ENCODE data around the gene ACTN4. TPM values are rescaled to one million over a fixed set of nuclear protein-coding genes. Genes with fewer than 3 reads are reported as not detected.

The ACTN4 gene
- polyA plus RNA-seq, 2 of the 4 experiments (the other 2 are of a cell fraction): 605 to 967 TPM

DNA sequence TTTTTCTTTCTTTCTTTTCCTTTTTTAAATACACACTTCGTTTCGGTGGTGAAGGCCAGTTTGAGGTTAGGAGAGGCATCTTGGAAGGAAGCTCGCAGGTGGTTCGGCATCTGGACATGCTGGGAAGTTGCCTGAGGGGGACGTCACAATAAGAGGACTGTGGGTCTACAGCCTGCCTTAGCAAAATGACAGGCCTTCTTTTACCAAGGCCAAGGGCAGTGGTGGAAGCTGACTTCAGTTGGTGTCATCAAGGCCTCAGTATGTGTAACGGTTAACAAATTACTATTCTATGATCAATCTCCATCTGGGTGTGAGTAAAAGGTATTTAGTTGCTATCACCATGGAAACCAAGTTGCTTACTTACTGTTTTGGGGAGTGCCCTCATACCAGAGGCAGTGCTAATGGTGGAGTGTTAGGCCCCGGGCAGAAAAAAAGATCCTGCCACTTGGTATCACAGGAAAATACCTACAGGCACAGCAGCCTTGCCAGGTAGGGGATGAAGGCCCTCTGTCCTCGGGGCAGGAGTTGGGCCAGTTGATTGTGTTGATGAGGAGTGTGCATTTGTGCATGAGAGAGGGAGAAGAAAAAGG lies 10.3 kb downstream of the ACTN4 start:
- ATAC-seq (peak; percentile 65 to 70), DNase-seq (ENCODE audit: low read depth in 1 of 2, low spot score in 1 of 2) (peak; percentile 95 to 96), FAIRE-seq (no peak)
- 8% methylated on average over 8 of the region's 8 CpGs for WGBS (ENCODE audit: missing lambda C conversion rate)
- Histone ChIP-seq H3K9me3 (no peaks in the 10 kb centered on the region), H3K27ac (peak overlapping the region; percentile 87 to 91), H3K4me3 (peak overlapping the region; percentile 12), H3K4me2 (peak overlapping the region; percentile 83), H3K4me1 (peaks cover 98% of the 10 kb centered on the region)
- POLR2A ChIA-PET: interaction anchor here (0.8 to 4.6 kb wide), 6 partner anchors 9 to 242 kb away, joined by 3 to 47 read pairs (median 8); partner anchors contain the start of genes ACTN4, EIF3K, NFKBIB and SIRT2
- CTCF ChIA-PET: interaction anchor here (0.6 to 20.1 kb wide), 13 partner anchors 9 to 81 kb away, joined by 3 to 336 read pairs (median 4); partner anchors contain the start of gene ACTN4
- TF ChIP-seq FOSB (CRISPR knock-in tag; IDR thresholded peaks at IDR 0.05): peak; percentile 73; the same call in 1 of the 2 replicates
- TF ChIP-seq, protein P1, sequence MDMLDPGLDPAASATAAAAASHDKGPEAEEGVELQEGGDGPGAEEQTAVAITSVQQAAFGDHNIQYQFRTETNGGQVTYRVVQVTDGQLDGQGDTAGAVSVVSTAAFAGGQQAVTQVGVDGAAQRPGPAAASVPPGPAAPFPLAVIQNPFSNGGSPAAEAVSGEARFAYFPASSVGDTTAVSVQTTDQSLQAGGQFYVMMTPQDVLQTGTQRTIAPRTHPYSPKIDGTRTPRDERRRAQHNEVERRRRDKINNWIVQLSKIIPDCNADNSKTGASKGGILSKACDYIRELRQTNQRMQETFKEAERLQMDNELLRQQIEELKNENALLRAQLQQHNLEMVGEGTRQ (IDR thresholded peaks at IDR 0.05): no peak
- peak; percentile 55; the same call in 1 of the 2 replicates for TF ChIP-seq ZNF302 (CRISPR knock-in tag; IDR thresholded peaks at IDR 0.05)
- no peak for TF ChIP-seq CHD2 (IDR thresholded peaks at IDR 0.05; ENCODE audit: low read length, partially characterized antibody)
- TF ChIP-seq, protein P2, sequence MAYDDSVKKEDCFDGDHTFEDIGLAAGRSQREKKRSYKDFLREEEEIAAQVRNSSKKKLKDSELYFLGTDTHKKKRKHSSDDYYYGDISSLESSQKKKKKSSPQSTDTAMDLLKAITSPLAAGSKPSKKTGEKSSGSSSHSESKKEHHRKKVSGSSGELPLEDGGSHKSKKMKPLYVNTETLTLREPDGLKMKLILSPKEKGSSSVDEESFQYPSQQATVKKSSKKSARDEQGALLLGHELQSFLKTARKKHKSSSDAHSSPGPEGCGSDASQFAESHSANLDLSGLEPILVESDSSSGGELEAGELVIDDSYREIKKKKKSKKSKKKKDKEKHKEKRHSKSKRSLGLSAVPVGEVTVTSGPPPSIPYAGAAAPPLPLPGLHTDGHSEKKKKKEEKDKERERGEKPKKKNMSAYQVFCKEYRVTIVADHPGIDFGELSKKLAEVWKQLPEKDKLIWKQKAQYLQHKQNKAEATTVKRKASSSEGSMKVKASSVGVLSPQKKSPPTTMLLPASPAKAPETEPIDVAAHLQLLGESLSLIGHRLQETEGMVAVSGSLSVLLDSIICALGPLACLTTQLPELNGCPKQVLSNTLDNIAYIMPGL (CRISPR knock-in tag; IDR thresholded peaks at IDR 0.05; ENCODE audit: borderline replicate concordance): no peak
- no peak for TF ChIP-seq ESRRA (IDR thresholded peaks at IDR 0.05; ENCODE audit: borderline replicate concordance, low read length)
- TF ChIP-seq, protein P3, sequence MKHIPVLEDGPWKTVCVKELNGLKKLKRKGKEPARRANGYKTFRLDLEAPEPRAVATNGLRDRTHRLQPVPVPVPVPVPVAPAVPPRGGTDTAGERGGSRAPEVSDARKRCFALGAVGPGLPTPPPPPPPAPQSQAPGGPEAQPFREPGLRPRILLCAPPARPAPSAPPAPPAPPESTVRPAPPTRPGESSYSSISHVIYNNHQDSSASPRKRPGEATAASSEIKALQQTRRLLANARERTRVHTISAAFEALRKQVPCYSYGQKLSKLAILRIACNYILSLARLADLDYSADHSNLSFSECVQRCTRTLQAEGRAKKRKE (CRISPR knock-in tag; IDR thresholded peaks at IDR 0.05; ENCODE audit: low read depth): peak; percentile 47; the same call in 1 of the 2 replicates
- no peak for TF ChIP-seq SREBF2 (IDR thresholded peaks at IDR 0.05)
- no peak for TF ChIP-seq ZC3H11A (IDR thresholded peaks at IDR 0.05)
- TF ChIP-seq, protein P4, sequence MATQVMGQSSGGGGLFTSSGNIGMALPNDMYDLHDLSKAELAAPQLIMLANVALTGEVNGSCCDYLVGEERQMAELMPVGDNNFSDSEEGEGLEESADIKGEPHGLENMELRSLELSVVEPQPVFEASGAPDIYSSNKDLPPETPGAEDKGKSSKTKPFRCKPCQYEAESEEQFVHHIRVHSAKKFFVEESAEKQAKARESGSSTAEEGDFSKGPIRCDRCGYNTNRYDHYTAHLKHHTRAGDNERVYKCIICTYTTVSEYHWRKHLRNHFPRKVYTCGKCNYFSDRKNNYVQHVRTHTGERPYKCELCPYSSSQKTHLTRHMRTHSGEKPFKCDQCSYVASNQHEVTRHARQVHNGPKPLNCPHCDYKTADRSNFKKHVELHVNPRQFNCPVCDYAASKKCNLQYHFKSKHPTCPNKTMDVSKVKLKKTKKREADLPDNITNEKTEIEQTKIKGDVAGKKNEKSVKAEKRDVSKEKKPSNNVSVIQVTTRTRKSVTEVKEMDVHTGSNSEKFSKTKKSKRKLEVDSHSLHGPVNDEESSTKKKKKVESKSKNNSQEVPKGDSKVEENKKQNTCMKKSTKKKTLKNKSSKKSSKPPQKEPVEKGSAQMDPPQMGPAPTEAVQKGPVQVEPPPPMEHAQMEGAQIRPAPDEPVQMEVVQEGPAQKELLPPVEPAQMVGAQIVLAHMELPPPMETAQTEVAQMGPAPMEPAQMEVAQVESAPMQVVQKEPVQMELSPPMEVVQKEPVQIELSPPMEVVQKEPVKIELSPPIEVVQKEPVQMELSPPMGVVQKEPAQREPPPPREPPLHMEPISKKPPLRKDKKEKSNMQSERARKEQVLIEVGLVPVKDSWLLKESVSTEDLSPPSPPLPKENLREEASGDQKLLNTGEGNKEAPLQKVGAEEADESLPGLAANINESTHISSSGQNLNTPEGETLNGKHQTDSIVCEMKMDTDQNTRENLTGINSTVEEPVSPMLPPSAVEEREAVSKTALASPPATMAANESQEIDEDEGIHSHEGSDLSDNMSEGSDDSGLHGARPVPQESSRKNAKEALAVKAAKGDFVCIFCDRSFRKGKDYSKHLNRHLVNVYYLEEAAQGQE (IDR thresholded peaks at IDR 0.05): no peak
- peak; percentile 72 for TF ChIP-seq EHF (CRISPR knock-in tag; IDR thresholded peaks at IDR 0.05)
- TF ChIP-seq RFX5 (IDR thresholded peaks at IDR 0.05): peak; percentile 61
- TF ChIP-seq RCOR1 (IDR thresholded peaks at IDR 0.05; ENCODE audit: low read depth, low read length): no peak
- TF ChIP-seq RAD21 (conservative IDR thresholded peaks at IDR 0.05 in 1 of 2, IDR thresholded peaks at IDR 0.05 in 1 of 2): no peak
- no peak for TF ChIP-seq SMC3 (IDR thresholded peaks at IDR 0.05)
- 0 out of 2 replicates have a peak, but pooled peaks have one; percentile 13 for TF ChIP-seq FOXS1 (CRISPR knock-in tag; IDR thresholded peaks at IDR 0.05)
- TF ChIP-seq FOSL2 (IDR thresholded peaks at IDR 0.05): no peak; the same call in 1 of the 2 replicates
- TF ChIP-seq FOSL2 (CRISPR knock-in tag; IDR thresholded peaks at IDR 0.05): peak; percentile 96
- TF ChIP-seq POLR2AphosphoS2 (conservative IDR thresholded peaks at IDR 0.05; ENCODE audit: low read length): peak; percentile 29; the same call in 1 of the 2 replicates
- no peak for TF ChIP-seq KDM5A (IDR thresholded peaks at IDR 0.05)
- TF ChIP-seq TFCP2L1 (CRISPR knock-in tag; IDR thresholded peaks at IDR 0.05): no peak; the same call in 1 of the 2 replicates
- no peak for TF ChIP-seq HDAC2 (IDR thresholded peaks at IDR 0.05)
- TF ChIP-seq CEBPB (IDR thresholded peaks at IDR 0.05): peak in 1 of 2 experiments; percentile 63; a peak in 2 of 4 replicates
- no peak; a peak in 3 of 5 replicates for TF ChIP-seq JUN (IDR thresholded peaks at IDR 0.05)
- TF ChIP-seq RARB (CRISPR knock-in tag; IDR thresholded peaks at IDR 0.05): no peak; the same call in 1 of the 2 replicates
- no peak; the same call in 1 of the 2 replicates for TF ChIP-seq HEYL (CRISPR knock-in tag; IDR thresholded peaks at IDR 0.05)
- no peak for TF ChIP-seq CHD4 (IDR thresholded peaks at IDR 0.05; ENCODE audit: borderline replicate concordance)
- TF ChIP-seq EHMT2 (IDR thresholded peaks at IDR 0.05; ENCODE audit: low read depth): no peak
- TF ChIP-seq RNF2 (IDR thresholded peaks at IDR 0.05; ENCODE audit: borderline replicate concordance, low read depth): no peak
- TF ChIP-seq MAFK (IDR thresholded peaks at IDR 0.05; ENCODE audit: partially characterized antibody): no peak
- TF ChIP-seq, protein P5, sequence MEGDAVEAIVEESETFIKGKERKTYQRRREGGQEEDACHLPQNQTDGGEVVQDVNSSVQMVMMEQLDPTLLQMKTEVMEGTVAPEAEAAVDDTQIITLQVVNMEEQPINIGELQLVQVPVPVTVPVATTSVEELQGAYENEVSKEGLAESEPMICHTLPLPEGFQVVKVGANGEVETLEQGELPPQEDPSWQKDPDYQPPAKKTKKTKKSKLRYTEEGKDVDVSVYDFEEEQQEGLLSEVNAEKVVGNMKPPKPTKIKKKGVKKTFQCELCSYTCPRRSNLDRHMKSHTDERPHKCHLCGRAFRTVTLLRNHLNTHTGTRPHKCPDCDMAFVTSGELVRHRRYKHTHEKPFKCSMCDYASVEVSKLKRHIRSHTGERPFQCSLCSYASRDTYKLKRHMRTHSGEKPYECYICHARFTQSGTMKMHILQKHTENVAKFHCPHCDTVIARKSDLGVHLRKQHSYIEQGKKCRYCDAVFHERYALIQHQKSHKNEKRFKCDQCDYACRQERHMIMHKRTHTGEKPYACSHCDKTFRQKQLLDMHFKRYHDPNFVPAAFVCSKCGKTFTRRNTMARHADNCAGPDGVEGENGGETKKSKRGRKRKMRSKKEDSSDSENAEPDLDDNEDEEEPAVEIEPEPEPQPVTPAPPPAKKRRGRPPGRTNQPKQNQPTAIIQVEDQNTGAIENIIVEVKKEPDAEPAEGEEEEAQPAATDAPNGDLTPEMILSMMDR (IDR thresholded peaks at IDR 0.05): no peak
- no peak for TF ChIP-seq BHLHE40 (IDR thresholded peaks at IDR 0.05; ENCODE audit: low read depth, low read length)
- TF ChIP-seq KDM1A (IDR thresholded peaks at IDR 0.05; ENCODE audit: low read depth): no peak
